Measurements from ENCODE around the gene PPY.
A peak's percentile ranks its signal among the peaks of the same experiment; 100 is the strongest.
"Not testable (repeated sequence)": the region's sequence is repeated elsewhere in the genome, so short reads cannot be mapped to it uniquely, and the experiment has no call there.

The PPY gene

GRCh38 chr17:43962479-43962878 is 20.2 kb upstream of the PPY start:
- DNase-seq, result no peak

GRCh38 chr17:43961954-43962353 is 19.7 kb upstream of the PPY start:
- DNase-seq, result no peak

GRCh38 chr17:43961292-43961691 is 19.0 kb upstream of the PPY start:
- DNase-seq, result not testable (repeated sequence)

GRCh38 chr17:43958748-43959352 is 16.6 kb upstream of the PPY start:
- DNase-seq, result no peak

GRCh38 chr17:43956222-43956621 is 13.9 kb upstream of the PPY start:
- DNase-seq, result no peak

- no peak for DNase-seq
These were observed 11.5 kb upstream of the PPY start, which contains the start of gene PYY for GRCh38 chr17:43953746-43954145. PYY (minus strand) TSS chr17:43953940; CDS start chr17:43953483, 457 bp downstream.

- DNase-seq, result no peak
These were observed 10.7 kb upstream of the PPY start for GRCh38 chr17:43952724-43953666.

- no peak for DNase-seq
These were observed 10.1 kb upstream of the PPY start for GRCh38 chr17:43952351-43952723.

- DNase-seq, result no peak
These were observed 9.5 kb upstream of the PPY start for GRCh38 chr17:43951750-43952149.

GRCh38 chr17:43950554-43950953 is 8.3 kb upstream of the PPY start:
- no peak for DNase-seq

GRCh38 chr17:43949781-43950180 is 7.5 kb upstream of the PPY start:
- DNase-seq, result peak in 1 of 4 experiments; percentile 9

- DNase-seq, result no peak
These were observed 4.5 kb upstream of the PPY start for GRCh38 chr17:43946781-43947180.

- DNase-seq, result no peak
These were observed 3.0 kb upstream of the PPY start for GRCh38 chr17:43945074-43945829.

- DNase-seq, result peak; percentile 26 to 56 (median 34)
These were observed 1.6 kb downstream of the PPY start for GRCh38 chr17:43940630-43941029.

GRCh38 chr17:43939886-43940285 is 2.4 kb downstream of the PPY start:
- no peak for DNase-seq

- DNase-seq, result not testable (repeated sequence)
These were observed 2.8 kb downstream of the PPY start for GRCh38 chr17:43939452-43939851.

GRCh38 chr17:43938838-43939182 is 3.5 kb downstream of the PPY start:
- DNase-seq, result no peak

- no peak for DNase-seq
These were observed 5.8 kb downstream of the PPY start for GRCh38 chr17:43936434-43936833.

- no peak for DNase-seq
These were observed 6.4 kb downstream of the PPY start for GRCh38 chr17:43935926-43936261.

GRCh38 chr17:43935204-43935925 is 6.9 kb downstream of the PPY start:
- no peak for DNase-seq

- no peak for DNase-seq
These were observed 9.4 kb downstream of the PPY start for GRCh38 chr17:43932923-43933322.

GRCh38 chr17:43932357-43932756 is 9.9 kb downstream of the PPY start:
- no peak for DNase-seq

- DNase-seq, result no peak
These were observed 11.2 kb downstream of the PPY start for GRCh38 chr17:43931062-43931571.
